ENCODE data around the gene HOXD4. TPM values are rescaled to one million over a fixed set of nuclear protein-coding genes. Genes with fewer than 3 reads are reported as not detected.

HOXD4 gene
- total RNA-seq, 3 donors from 2014 or later = 4.7 to 6.5 (median 5.9) TPM

DNA sequence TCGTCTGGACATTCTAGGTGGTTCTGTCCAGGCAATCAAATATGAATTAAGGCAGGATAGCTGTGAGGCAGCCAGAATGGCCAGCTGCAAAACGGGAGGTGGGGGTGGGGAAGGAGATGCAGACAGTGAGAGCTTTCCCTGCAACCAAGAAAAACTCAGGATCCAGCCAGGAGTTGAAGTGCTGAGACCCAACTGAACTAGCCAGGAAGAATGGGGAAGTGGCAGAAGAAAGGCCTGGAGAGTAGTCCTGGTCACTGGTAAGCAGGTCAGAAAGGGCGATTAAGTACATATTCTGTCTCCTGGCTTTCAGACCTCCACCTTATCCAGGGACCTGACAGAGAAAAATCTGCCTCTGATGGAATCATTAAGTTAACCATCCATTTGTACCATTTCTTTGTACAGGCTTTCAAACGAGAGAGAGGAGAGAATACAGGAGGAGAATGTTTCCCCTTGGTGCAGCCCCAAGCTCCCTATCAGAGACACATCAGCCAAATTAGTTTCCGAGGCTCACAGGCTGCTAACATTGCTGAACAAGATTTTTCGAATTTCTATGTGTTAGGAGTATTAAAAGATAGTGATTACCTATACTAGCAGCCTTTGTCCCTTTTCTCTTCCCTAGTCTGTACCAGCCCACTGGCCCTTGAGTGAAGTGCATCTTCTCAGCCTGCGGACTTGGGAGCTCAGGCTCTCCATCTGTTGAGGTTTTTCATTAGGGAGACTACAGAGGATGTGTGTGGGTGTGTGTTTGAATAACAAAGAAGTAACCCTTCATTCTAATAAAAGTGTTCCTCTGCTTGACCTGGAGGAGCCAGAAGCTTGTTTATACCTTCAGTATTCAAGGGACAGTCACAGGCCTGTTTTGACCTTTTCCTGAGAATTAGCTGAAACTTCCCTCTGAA, 24.6 kb downstream of the HOXD4 start:
- H3K4me1 ChIP-seq (ENCODE audit: low read depth) = peaks cover 19% of the 10 kb centered on the region
- no peaks in the 10 kb centered on the region for H3K9me3 ChIP-seq
- intact Hi-C loops (cut with DNase I, micrococcal nuclease) = no loop called here
- TF ChIP-seq, protein P1, sequence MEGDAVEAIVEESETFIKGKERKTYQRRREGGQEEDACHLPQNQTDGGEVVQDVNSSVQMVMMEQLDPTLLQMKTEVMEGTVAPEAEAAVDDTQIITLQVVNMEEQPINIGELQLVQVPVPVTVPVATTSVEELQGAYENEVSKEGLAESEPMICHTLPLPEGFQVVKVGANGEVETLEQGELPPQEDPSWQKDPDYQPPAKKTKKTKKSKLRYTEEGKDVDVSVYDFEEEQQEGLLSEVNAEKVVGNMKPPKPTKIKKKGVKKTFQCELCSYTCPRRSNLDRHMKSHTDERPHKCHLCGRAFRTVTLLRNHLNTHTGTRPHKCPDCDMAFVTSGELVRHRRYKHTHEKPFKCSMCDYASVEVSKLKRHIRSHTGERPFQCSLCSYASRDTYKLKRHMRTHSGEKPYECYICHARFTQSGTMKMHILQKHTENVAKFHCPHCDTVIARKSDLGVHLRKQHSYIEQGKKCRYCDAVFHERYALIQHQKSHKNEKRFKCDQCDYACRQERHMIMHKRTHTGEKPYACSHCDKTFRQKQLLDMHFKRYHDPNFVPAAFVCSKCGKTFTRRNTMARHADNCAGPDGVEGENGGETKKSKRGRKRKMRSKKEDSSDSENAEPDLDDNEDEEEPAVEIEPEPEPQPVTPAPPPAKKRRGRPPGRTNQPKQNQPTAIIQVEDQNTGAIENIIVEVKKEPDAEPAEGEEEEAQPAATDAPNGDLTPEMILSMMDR (IDR thresholded peaks at IDR 0.05) = no peak
- no peak overlapping the region for H3K4me3 ChIP-seq
- H3K36me3 ChIP-seq (ENCODE audit: low read depth) = no peaks in the 10 kb centered on the region
- DNase-seq (no peak), ATAC-seq (no peak)

DNA sequence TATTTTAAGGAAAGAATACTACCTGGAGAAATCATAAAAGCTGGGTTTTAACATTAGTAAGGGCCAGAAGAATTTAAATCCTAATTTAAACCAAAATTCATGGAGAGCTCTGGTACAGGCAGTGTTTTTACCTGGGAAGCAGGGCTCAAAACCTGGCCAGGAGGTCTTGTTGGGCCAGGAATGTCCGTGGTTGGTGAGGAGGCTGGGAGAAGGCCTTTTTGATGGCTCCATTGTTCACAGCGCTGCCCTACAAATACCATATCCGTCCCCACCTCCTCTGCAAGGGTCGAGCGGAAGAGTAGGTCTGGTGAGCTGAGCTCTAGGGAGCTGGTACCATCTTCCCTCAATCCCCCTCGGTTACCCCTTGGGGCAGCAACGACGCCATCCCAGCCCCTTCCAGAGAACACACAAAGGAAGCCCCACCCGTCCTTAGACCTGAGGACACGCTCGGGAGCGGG, 26.3 kb downstream of the HOXD4 start:
- Histone ChIP-seq H3K9me3 (no peaks in the 10 kb centered on the region), H3K4me3 (no peak overlapping the region), H3K36me3 (ENCODE audit: low read depth) (no peaks in the 10 kb centered on the region), H3K4me1 (ENCODE audit: low read depth) (peaks cover 19% of the 10 kb centered on the region)
- intact Hi-C loops (cut with DNase I, micrococcal nuclease) = no loop called here
- TF ChIP-seq, protein P1 (IDR thresholded peaks at IDR 0.05) = no peak
- no peak for DNase-seq
- no peak for ATAC-seq

DNA sequence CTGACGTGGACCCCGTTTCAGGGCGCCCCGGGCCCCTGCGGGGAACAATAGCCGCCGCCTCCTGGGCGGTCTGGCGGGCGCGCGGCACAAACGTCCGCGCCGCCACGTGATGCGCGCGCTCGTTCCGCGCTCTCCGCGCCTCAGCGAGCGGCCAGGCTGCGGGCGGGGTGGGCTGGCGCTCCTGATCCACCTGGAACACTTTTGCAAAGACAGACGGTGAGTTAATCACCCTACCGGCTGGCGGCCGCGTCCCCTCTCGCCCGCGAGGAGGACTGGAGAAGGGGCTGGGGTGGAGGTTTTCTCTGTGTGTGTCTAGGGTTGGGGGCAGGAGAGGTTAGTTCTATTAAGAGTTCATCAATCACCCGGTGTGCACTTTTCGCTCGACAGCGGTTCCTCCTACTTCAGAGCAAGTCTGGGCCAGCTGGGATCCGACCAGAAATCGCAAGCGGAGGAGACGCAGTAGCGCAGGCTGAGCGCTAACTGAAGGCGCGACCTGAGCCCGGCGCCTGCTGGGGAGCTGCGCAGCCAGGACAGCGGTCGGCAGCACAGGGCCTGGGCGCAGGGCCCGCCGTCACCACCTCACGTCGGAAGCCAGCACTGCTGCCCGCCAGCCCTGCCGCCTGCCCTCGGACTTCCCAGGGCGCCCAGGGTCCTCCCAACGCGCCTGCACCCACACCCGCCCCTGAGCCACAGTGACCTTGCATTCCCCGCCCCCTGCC, 26.8 kb downstream of the HOXD4 start:
- no peak overlapping the region for H3K4me3 ChIP-seq
- intact Hi-C loops (cut with DNase I, micrococcal nuclease) = no loop called here
- DNase-seq (peak; percentile 60 to 83 (median 75)), ATAC-seq (peak; percentile 76)
- H3K36me3 ChIP-seq (ENCODE audit: low read depth) = no peaks in the 10 kb centered on the region
- no peaks in the 10 kb centered on the region for H3K9me3 ChIP-seq
- TF ChIP-seq, protein P1 (IDR thresholded peaks at IDR 0.05) = no peak
- H3K4me1 ChIP-seq (ENCODE audit: low read depth) = peaks cover 19% of the 10 kb centered on the region

DNA sequence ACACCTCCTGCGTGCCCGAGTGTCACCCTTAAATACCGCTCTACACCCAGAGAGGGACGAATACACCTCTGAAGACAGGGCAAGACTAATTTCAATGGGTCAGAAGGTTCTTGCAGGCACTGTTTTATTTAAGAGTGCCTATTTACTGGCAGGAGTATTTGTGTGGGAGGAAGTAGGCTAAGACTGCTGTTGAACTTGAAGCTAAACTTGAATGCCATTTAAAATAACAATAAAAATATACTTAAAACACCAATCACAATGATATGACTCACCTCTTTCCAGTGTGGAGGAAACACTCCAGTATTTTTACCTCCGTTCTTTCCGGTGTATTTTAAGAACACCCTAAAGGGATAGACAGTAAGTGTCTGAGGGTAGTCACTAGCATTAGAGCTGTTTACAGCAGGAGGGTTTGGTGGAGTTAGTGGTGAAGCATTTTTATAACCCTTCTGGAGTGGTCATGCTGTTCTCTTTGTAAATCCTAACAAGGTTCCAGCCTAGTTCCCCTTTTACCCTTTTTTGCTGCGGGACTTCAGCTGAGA, 27.5 kb downstream of the HOXD4 start:
- DNase-seq (no peak), ATAC-seq (peak; percentile 46)
- TF ChIP-seq, protein P1 (IDR thresholded peaks at IDR 0.05) = no peak
- Histone ChIP-seq H3K9me3 (no peaks in the 10 kb centered on the region), H3K4me3 (no peak overlapping the region), H3K36me3 (ENCODE audit: low read depth) (no peaks in the 10 kb centered on the region), H3K4me1 (ENCODE audit: low read depth) (peaks cover 19% of the 10 kb centered on the region)
- intact Hi-C loops (cut with DNase I, micrococcal nuclease) = no loop called here

DNA sequence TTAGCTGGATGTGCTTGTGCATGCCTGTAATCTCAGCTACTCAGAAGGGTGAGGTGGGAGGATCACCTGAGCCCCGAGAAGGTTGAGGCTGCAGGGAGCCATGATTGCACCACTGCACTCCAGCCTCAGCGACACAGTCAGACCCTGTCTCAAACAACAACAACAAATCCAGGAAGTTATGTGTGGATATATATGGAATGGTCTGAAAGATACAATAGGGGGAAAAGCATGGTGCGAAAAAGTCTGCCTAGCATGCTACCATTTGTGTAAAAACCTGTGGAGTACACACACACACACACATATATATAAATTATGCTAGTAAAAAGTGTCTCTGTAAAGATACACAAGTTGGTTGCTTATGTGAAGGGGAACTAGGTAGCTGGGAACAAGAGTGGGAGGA, 30.2 kb downstream of the HOXD4 start:
- DNase-seq = no peak
- Histone ChIP-seq H3K9me3 (no peaks in the 10 kb centered on the region), H3K36me3 (ENCODE audit: low read depth) (no peaks in the 10 kb centered on the region), H3K4me1 (ENCODE audit: low read depth) (peaks cover 8% of the 10 kb centered on the region), H3K4me3 (no peak overlapping the region)
- TF ChIP-seq, protein P1 (IDR thresholded peaks at IDR 0.05) = no peak
- ATAC-seq = no peak
- intact Hi-C loops (cut with DNase I, micrococcal nuclease) = no loop called here
